Thyroid gland (tissue), 4 donors: Measurements from ENCODE around the gene SH2D2A.

Source experiments
- POLR2A ChIP-seq, 2 donors: fragments of 450-650 bp; IDR thresholded peaks; one replicate each; pipeline ENCODE4 v1.6.1; 2017; ENCODE audit warnings: antibody characterized with exemption in 2 of 2, mild to moderate bottlenecking in 2 of 2, moderate library complexity in 1 of 2
- TF ChIP-seq, protein P1 (sequence below), 6 experiments: fragments of 200-600 bp in 3 of 6; fragments of 450-650 bp in 3 of 6; sonication (generic) in 3 of 6; IDR thresholded peaks; one replicate each; pipeline ENCODE4 v1.5.1; 2016 to 2019; ENCODE audit warnings: antibody characterized with exemption in 6 of 6, mild to moderate bottlenecking in 2 of 6, inconsistent platforms in 1 of 6, moderate library complexity in 1 of 6

DNA sequence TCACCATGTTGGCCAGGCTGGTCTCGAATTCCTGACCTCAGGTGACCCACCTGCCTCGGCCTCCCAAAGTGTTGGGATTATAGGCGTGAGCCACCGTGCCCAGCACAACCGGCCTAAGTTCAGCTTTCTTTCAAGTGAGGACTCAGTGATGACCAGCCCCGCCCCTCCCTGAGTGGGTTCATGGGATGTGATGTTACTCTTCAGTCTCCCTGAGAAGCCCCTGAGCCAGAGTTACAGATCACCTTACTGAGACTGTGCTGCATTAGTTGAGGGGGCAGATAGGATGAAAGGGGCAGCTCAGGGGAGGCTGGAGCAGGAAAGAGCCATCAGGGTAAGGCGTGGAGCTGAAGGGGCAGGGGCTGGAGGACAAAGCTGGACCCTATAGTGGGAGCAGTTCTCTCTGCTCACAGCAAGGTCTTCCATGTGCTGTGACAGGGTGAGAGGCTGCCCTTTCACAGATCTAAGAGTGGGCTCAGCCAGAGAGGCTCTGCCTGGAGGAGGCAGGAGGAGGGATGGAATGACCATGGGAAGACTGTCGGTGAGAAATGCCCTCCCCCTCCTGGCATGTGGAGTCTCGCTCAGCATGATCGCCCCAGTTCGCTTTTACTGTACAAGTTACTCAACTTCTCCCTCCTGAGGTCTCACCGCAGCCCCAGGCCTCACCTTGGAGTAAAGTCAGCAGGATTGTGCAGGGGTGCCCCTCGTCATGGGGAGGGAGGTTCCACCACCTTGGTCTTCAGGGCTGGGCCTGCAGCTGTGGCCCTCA is 13.4 kb downstream of the SH2D2A start:
- no peak for TF ChIP-seq POLR2A (IDR thresholded peaks at IDR 0.05)
- TF ChIP-seq, protein P1, sequence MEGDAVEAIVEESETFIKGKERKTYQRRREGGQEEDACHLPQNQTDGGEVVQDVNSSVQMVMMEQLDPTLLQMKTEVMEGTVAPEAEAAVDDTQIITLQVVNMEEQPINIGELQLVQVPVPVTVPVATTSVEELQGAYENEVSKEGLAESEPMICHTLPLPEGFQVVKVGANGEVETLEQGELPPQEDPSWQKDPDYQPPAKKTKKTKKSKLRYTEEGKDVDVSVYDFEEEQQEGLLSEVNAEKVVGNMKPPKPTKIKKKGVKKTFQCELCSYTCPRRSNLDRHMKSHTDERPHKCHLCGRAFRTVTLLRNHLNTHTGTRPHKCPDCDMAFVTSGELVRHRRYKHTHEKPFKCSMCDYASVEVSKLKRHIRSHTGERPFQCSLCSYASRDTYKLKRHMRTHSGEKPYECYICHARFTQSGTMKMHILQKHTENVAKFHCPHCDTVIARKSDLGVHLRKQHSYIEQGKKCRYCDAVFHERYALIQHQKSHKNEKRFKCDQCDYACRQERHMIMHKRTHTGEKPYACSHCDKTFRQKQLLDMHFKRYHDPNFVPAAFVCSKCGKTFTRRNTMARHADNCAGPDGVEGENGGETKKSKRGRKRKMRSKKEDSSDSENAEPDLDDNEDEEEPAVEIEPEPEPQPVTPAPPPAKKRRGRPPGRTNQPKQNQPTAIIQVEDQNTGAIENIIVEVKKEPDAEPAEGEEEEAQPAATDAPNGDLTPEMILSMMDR (IDR thresholded peaks at IDR 0.05): no peak
